Skeletal muscle tissue (tissue), 4 donors: ENCODE results near the gene HGFAC. TPM values are rescaled to one million over a fixed set of nuclear protein-coding genes. Genes with fewer than 3 reads are reported as not detected.
"Not testable (repeated sequence)": the region's sequence is repeated elsewhere in the genome, so short reads cannot be mapped to it uniquely, and the experiment has no call there.

Source experiments
- H3K27ac ChIP-seq: one replicate; pipeline ENCODE4 v1.7.0; 2013; ENCODE audit warnings: mild to moderate bottlenecking, low read depth, low read length, inconsistent platforms
- H3K27me3 ChIP-seq, 3 donors: one replicate each; pipeline ENCODE4 v1.7.0; 2013; ENCODE audit warnings: low read length in 3 of 3; ENCODE audit not compliant: control insufficient read depth in 3 of 3, insufficient read depth in 3 of 3
- H3K36me3 ChIP-seq, 3 donors: one replicate each; pipeline ENCODE4 v1.7.0; 2013; ENCODE audit warnings: low read length in 3 of 3; ENCODE audit not compliant: control insufficient read depth in 3 of 3, insufficient read depth in 3 of 3
- H3K4me1 ChIP-seq, 3 donors: one replicate each; pipeline ENCODE4 v1.7.0; 2013; ENCODE audit warnings: low read length in 3 of 3, mild to moderate bottlenecking in 3 of 3; ENCODE audit not compliant: control insufficient read depth in 3 of 3, insufficient read depth in 3 of 3
- H3K4me3 ChIP-seq, 3 donors: one replicate each; pipeline ENCODE4 v1.7.0; 2013; ENCODE audit warnings: low read length in 3 of 3
- H3K9ac ChIP-seq, 3 donors: one replicate each; pipeline ENCODE4 v1.7.0; 2013; ENCODE audit warnings: low read length in 3 of 3, mild to moderate bottlenecking in 3 of 3, moderate library complexity in 2 of 3, low read depth in 1 of 3
- H3K9me3 ChIP-seq, 3 donors: one replicate each; pipeline ENCODE4 v1.7.0; 2013; ENCODE audit warnings: low read length in 3 of 3; ENCODE audit not compliant: control insufficient read depth in 3 of 3
- total RNA-seq: library from RNA; depleted of rRNA; stranded (reverse); fragments of >200 nt; gene quantifications from one replicate; pipeline ENCODE4 v1.2.3, GENCODE V29; 2014
- donor health status: Osteomylitis.

Gene HGFAC
- total RNA-seq, 1 donor from 2014 or later = 0.52 TPM

DNA sequence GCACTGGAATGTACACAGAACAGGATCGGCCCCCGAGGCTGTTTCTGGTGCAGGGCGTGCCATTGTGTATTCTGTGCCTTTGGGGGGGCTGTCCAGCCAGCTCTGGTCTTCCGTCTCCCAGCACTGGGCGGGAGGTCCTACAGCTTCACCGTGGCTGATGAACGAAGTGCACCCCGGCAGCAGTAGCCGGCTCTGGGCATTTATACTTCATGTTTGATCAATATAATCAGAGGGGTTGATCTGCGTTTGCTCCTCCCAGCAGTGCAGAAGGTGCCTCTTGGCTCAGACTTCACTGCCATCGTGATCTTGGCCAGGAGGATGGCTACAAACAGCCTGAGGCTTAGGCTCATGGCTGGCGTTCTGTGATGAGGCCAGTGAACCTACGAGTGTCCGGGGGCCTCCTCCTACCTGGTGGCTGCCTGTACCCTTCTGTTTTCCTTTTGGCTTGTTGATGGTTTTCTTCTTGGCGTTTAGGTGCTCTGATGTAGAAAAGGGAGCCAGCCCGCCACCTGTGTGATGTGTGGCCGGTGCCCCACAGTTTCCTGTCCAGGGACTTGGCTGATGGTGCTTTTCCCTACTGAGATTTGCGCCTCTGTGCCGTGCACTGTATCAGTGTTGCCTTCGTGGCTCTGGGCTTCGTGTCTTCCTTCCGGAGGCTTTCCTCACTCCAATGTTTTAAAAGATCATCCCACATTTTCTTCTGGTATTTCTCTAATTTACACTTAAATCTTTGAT lies 31.2 kb upstream of the HGFAC start:
- Histone ChIP-seq H3K27ac (no peak overlapping the region), H3K36me3 (no peaks in the 10 kb centered on the region), H3K4me1 (peaks cover 0 to 5% (median under 1%) of the 10 kb centered on the region in 3 donors), H3K9me3 (no peaks in the 10 kb centered on the region), H3K27me3 (no peaks in the 10 kb centered on the region), H3K9ac (no peak overlapping the region), H3K4me3 (no peak overlapping the region)

DNA sequence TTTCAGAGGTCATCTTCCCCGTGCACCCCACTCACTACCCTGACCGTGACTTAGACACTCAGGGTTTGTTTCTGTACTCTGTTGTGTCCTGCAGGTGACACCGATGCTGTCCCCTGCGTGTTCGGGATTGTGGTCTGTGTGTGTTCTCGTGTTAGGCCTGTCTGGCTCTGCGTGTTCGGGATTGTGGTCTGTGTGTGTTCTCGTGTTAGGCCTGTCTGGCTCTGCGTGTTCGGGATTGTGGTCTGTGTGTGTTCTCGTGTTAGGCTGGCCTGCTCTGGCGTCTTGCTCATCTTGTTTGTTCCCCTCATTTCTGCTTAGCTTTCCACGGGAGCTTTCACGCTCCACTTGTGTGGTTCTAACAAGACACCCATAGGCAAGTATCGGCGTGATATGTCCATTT lies 30.6 kb upstream of the HGFAC start:
- H3K27ac ChIP-seq, H3K9ac ChIP-seq, H3K27me3 ChIP-seq, H3K4me3 ChIP-seq, H3K4me1 ChIP-seq, H3K9me3 ChIP-seq, H3K36me3 ChIP-seq: not testable (repeated sequence)

DNA sequence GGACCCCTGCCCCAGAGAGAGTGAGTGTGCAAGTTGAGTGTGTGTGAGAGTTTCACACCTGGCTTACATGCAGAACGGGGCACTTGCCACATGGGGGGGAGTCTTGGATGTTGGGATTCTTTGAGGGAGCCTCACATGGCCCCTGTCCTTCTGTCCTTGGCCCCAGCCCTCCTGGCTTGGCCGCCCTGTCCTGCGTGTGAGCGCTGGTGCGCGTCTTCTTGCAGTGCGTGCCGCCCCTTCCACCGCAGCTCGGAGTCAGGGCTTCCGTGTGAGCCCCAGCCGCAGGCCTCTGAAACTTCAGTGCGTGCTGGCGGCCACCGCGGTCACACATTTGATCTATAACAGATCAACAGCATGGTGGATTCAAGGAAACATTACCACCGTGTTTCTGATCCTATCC lies 30.1 kb upstream of the HGFAC start:
- Histone ChIP-seq H3K9ac (no peak overlapping the region), H3K4me1 (peaks cover 0 to 2% (median 0%) of the 10 kb centered on the region in 3 donors), H3K4me3 (no peak overlapping the region), H3K27me3 (no peaks in the 10 kb centered on the region), H3K9me3 (no peaks in the 10 kb centered on the region), H3K36me3 (peaks cover 6 to 8% (median 6%) of the 10 kb centered on the region in 3 donors), H3K27ac (no peak overlapping the region)

DNA sequence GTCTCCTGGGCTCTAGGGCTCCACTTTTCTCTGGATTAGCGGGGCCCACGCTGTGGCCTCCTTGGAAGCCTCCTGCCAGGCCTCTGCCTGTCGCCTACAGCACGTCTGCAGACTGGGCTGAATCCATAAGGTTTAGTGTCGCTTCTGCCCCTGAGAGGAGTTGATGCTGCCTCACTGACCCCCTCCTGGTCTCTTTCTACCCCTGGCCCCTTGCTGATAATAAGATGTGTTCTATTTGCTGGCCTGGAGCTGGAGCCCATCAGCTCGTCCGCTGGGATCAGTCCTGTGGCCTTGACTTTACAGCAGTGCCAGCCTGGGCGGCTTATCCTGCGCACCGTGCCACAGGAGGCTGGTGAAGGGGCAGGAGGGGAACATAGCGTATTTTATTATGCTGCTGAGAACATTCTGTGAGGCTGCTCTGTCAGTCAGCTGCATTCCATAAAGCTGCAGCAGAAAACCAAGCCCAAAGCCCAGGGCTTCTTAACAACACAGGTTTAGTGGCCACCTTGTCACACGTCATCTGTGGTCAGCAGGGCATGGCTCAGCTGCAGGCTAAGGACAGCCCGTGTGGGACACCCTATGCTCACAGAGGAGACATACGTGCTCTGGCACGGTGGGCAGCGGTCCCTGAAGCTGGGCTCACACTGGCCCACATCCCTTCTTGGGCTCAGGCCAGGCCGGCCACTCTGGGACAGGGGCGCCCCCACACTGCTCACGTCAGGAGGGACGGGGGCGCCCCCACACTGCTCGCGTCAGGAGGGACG lies 29.3 kb upstream of the HGFAC start:
- Histone ChIP-seq H3K4me1 (peaks cover 0 to 2% (median 0%) of the 10 kb centered on the region in 3 donors), H3K27me3 (no peaks in the 10 kb centered on the region), H3K9me3 (no peaks in the 10 kb centered on the region), H3K27ac (no peak overlapping the region), H3K36me3 (peaks cover 13 to 15% (median 13%) of the 10 kb centered on the region in 3 donors), H3K4me3 (no peak overlapping the region), H3K9ac (no peak overlapping the region)

DNA sequence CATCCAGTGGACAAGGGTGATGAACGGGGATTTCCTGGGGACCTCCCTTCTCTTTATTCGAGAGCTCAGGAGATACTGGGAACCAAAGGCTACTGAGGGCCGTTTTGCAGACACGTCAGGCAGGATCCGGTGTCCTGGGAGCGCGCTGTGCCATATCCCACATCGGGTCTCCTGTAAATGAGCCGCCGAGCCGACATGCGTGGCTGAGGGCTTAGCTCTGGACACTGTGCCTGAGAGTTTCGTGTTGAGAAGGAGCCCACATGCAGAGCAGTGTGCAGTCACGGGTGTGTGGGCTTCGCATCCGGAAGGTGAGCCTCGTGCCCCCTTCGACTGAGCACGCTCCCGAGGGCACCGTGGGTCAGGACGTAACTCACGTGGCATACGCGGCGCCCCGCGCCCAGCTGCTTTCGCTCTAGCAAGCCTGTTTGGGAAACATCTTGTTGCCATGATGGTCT lies 28.5 kb upstream of the HGFAC start:
- Histone ChIP-seq H3K4me3 (no peak overlapping the region), H3K27ac (no peak overlapping the region)

DNA sequence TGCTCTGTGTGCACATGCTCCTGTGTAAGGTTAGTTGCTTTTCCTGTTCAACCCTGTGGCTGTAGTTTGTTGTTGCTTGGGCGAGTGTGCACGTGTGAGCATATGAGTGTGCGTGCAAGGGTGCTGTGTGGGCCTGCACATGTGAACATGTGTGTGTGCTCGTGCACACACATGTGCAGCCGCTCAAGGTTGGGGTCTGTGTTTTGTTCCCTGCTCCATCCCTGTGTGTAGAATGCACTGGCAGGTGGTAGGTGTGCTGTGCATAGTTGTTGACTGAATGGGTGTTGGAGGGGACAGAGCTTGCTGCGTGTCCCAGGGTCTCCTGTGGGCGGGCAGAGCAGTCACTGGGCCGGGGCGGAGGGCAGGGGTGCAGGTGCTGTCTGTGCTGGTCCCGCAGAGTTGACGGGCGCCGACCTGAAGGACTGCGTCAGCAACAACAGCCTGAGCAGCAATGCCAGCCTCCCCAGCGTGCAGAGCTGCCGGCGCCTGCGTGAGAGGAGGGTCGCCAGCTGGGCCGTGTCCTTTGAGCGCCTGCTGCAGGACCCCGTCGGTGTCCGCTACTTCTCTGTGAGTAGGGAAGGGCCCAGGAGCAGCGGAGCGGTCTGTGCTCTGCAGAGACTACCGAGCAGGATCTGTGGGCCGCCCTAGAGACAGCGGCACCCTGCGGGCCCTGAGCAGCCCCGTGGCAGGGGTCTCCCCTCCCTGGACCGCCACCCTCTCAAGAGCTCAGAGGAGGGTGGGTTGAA lies 27.9 kb upstream of the HGFAC start:
- Histone ChIP-seq H3K36me3 (peaks cover 21 to 22% (median 21%) of the 10 kb centered on the region in 3 donors), H3K27ac (no peak overlapping the region), H3K9ac (no peak overlapping the region), H3K4me1 (peaks cover under 1 to 7% (median 6%) of the 10 kb centered on the region in 3 donors), H3K9me3 (no peaks in the 10 kb centered on the region), H3K4me3 (no peak overlapping the region), H3K27me3 (no peaks in the 10 kb centered on the region)

More for the DNA sequence above, 28.5 kb upstream of the HGFAC start:
- H3K4me1 ChIP-seq = peaks cover 1 to 3% (median 2%) of the 10 kb centered on the region in 3 donors
- peaks cover 17 to 18% (median 17%) of the 10 kb centered on the region in 3 donors for H3K36me3 ChIP-seq
- no peak overlapping the region for H3K9ac ChIP-seq
- no peaks in the 10 kb centered on the region for H3K27me3 ChIP-seq
- no peaks in the 10 kb centered on the region for H3K9me3 ChIP-seq

DNA sequence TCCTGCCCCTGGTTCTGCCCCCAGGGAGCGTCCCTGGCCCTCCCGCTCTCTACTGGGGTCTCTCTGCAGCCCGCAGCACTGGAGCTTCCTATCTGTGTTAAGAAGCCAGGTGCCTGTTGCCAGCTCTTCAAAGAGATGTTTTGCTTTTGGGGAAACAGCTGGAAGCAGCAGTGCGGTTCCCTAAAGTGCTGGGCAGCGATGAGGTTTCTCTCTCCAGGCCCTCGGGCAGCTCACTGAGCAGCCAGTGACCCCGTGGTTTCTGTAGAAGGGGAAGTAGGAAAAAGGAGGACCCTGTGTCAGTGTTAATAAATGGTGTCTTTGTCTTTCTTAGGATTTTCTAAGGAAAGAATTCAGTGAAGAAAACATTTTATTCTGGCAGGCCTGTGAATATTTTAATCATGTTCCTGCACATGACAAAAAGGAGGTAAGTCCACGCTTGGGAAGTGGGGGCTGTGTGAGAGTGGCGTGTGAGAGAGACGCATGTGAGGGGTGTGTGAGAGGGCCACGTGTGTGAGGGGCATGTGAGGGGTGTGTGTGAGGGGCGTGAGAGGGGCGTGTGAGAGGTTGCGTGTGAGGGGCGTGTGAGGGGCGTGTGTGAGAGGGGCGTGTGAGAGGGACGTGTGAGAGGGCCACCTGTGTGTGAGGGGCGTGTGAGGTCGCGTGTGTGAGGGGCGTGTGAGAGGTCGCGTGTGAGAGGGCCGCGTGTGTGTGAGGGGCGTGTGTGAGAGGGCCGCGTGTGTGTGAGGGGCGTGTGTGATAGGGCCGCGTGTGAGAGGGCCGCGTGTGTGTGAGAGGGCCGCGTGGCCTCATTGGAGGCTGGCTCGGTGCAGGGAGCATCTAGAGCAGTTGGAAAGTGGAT lies 27.1 kb upstream of the HGFAC start:
- no peaks in the 10 kb centered on the region for H3K27me3 ChIP-seq
- no peak overlapping the region for H3K4me3 ChIP-seq
- H3K36me3 ChIP-seq = peaks cover 21 to 22% (median 21%) of the 10 kb centered on the region in 3 donors
- H3K4me1 ChIP-seq = peaks cover 0 to 7% (median 6%) of the 10 kb centered on the region in 3 donors
- H3K27ac ChIP-seq = no peak overlapping the region
- H3K9ac ChIP-seq = no peak overlapping the region
- H3K9me3 ChIP-seq = no peaks in the 10 kb centered on the region

DNA sequence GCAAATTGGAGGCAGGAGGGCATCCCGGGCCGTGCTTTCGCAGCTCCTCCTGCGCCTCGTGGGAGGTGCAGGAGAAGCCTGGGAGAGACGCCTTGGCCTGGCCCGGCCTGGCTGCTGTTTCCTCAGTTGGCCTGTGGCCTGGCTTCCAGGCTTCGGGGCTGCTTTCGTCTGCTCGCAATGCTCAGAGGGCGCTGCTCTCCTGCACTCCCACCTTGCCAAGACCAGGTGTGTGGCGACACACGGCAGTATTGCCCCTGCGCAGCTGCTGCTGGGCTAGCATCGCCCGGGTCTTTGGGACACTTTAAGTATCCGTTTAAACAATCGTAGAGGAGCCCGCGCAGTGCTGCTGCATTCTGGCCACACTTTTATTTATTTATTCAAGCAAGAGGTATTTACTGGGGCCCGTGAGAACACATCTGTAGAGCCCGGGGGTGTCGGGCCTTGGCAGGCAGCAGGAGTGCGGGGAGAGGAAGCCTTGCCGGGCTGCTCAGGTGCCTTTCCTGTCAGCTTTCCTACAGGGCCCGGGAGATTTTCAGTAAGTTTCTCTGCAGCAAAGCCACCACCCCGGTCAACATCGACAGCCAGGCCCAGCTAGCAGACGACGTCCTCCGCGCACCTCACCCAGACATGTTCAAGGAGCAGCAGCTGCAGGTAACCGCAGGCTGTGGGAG lies 26.2 kb upstream of the HGFAC start:
- H3K9ac ChIP-seq = no peak overlapping the region
- H3K27ac ChIP-seq = no peak overlapping the region
- H3K36me3 ChIP-seq = peaks cover 21 to 24% (median 22%) of the 10 kb centered on the region in 3 donors
- no peaks in the 10 kb centered on the region for H3K9me3 ChIP-seq
- H3K4me1 ChIP-seq = peaks cover 0 to 7% (median 6%) of the 10 kb centered on the region in 3 donors
- no peaks in the 10 kb centered on the region for H3K27me3 ChIP-seq
- H3K4me3 ChIP-seq = no peak overlapping the region

DNA sequence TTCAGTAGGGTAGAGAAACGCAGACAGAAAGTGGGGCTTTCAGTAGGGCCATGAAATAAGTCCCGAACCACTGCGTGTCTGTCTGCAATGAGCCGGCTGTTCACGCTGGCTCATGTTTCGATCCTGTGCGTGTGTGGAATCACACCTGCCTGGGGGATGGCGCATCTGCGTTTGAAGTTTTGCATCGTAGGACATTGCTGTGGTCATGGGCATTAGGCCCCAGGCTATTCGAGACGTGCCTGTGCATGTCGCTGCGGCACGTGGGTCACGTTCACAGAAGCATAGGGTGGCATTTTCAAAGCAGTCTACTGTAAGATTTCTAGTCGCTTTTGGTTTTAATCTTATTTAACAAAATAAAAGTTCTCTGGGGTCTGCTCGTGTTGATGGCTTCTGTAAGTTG lies 25.5 kb upstream of the HGFAC start:
- Histone ChIP-seq H3K9me3 (no peaks in the 10 kb centered on the region), H3K9ac (no peak overlapping the region), H3K4me1 (peaks cover 0 to 7% (median 6%) of the 10 kb centered on the region in 3 donors), H3K27ac (no peak overlapping the region), H3K4me3 (no peak overlapping the region), H3K27me3 (no peaks in the 10 kb centered on the region), H3K36me3 (peaks cover 21 to 27% (median 22%) of the 10 kb centered on the region in 3 donors)
